HCT116 (cell line): ENCODE data around the gene ASCL5. TPM values are rescaled to one million over a fixed set of nuclear protein-coding genes. Genes with fewer than 3 reads are reported as not detected.

Source experiments
- ATAC-seq: fragments of 200-7000 bp; cut with Tn5 transposase; 2 replicates; pipeline ENCODE4 v1.9.1; 2020; ENCODE audit warnings: mild to moderate bottlenecking, moderate library complexity
- BruUV-seq: library from RNA; stranded (reverse); fragments of 400-500 nt; replicated peaks from 2 replicates; lab custom pipeline; 2021; lab: Mats Ljungman, UMichigan
- CTCF ChIA-PET: fragments of 300-600 bp; sonication (Branson Sonifier 250); formaldehyde crosslinking; loops from one replicate; lab custom pipeline; 2021; ENCODE audit warnings: antibody characterized with exemption; lab: Charles Lee
- POLR2A ChIA-PET: fragments of 300-600, 350-600 bp; sonication (Branson Sonifier 250); formaldehyde crosslinking; loops from one replicate; lab custom pipeline; 2021; ENCODE audit warnings: antibody characterized with exemption; lab: Charles Lee
- RAD21 ChIA-PET, 2 experiments: fragments of 300-600 bp; sonication (Branson Sonifier 250); formaldehyde crosslinking; loops; one replicate each; lab custom pipeline; 2023; ENCODE audit warnings: low total read pairs in 2 of 2; ENCODE audit not compliant: uncharacterized antibody in 2 of 2, unreplicated experiment in 2 of 2, low non-redundant PET in 1 of 2; lab: Charles Lee
- DNase-seq: peaks from one replicate; pipeline ENCODE4 v3.0.0-alpha.2; 2010; ENCODE audit warnings: low read depth, low spot score
- H2AFZ ChIP-seq: fragments of 200-600 bp; shearing (Covaris generic), sonication (generic); 2 replicates; pipeline ENCODE4 v1.6.1; 2017; ENCODE audit warnings: low read depth, mixed run types, mixed read lengths, antibody characterized with exemption, low read length; ENCODE audit not compliant: poor library complexity, severe bottlenecking
- H3K27ac ChIP-seq: 2 replicates; pipeline ENCODE4 v1.5.1; 2012; ENCODE audit warnings: low read depth, low read length
- H3K27me3 ChIP-seq: fragments of 200-600 bp; sonication (generic); 2 replicates; pipeline ENCODE4 v1.6.1; 2016; ENCODE audit warnings: mixed run types, low read length, mixed read lengths; ENCODE audit not compliant: insufficient read depth
- H3K36me3 ChIP-seq, 2 experiments: fragments of 200-500 bp in 1 of 2; fragments of 200-600 bp in 1 of 2; sonication (Bioruptor generic) in 1 of 2; sonication (generic) in 1 of 2; 2 replicates each; pipeline versions ENCODE4 v1.5.1 to v1.6.1; 2014 to 2016; ENCODE audit warnings: low read length in 2 of 2, inconsistent platforms in 1 of 2, mixed read lengths in 1 of 2, mixed run types in 1 of 2; ENCODE audit not compliant: insufficient read depth in 2 of 2, control insufficient read depth in 1 of 2
- H3K4me1 ChIP-seq, 2 experiments: fragments of 200-600 bp in 1 of 2; sonication (generic) in 1 of 2; 2 replicates each; pipeline versions ENCODE4 v1.5.1 to v1.6.1; 2012 to 2017; ENCODE audit warnings: low read length in 2 of 2, inconsistent platforms in 1 of 2, mild to moderate bottlenecking in 1 of 2, mixed read lengths in 1 of 2, mixed run types in 1 of 2, moderate library complexity in 1 of 2; ENCODE audit not compliant: insufficient read depth in 2 of 2, control insufficient read depth in 1 of 2
- H3K4me2 ChIP-seq: fragments of 200-600 bp; sonication (generic); 2 replicates; pipeline ENCODE4 v1.6.1; 2017; ENCODE audit warnings: mixed run types, low read length, mixed read lengths
- H3K4me3 ChIP-seq, 2 experiments: fragments of 200-600 bp in 1 of 2; sonication (generic) in 1 of 2; replicated peaks in 1 of 2; 2 replicates each; pipeline ENCODE4 v1.5.1; 2011 to 2016; ENCODE audit warnings: low read length in 2 of 2, control low read depth in 1 of 2, low read depth in 1 of 2, mild to moderate bottlenecking in 1 of 2, mixed read lengths in 1 of 2, mixed run types in 1 of 2
- H3K79me2 ChIP-seq: fragments of 200-600 bp; sonication (generic); 2 replicates; pipeline ENCODE4 v1.6.1; 2017; ENCODE audit warnings: mild to moderate bottlenecking, mixed run types, low read length, moderate library complexity, mixed read lengths; ENCODE audit not compliant: insufficient read depth
- H3K9ac ChIP-seq: fragments of 200-600 bp; sonication (generic); 2 replicates; pipeline ENCODE4 v1.6.1; 2016; ENCODE audit warnings: low read length, mixed read lengths
- H3K9me2 ChIP-seq: fragments of 200-600 bp; sonication (generic), shearing (Covaris generic); 2 replicates; pipeline ENCODE4 v1.6.1; 2017; ENCODE audit warnings: mixed run types, mild to moderate bottlenecking, moderate library complexity; ENCODE audit not compliant: insufficient read depth
- H3K9me3 ChIP-seq, 2 experiments: fragments of 200-500 bp in 1 of 2; fragments of 200-600 bp in 1 of 2; sonication (Bioruptor generic) in 1 of 2; sonication (generic) in 1 of 2; 2 replicates each; pipeline ENCODE4 v1.6.1; 2014 to 2017; ENCODE audit warnings: low read length in 2 of 2, mixed read lengths in 2 of 2, inconsistent platforms in 1 of 2, low read depth in 1 of 2, mild to moderate bottlenecking in 1 of 2, mixed run types in 1 of 2, moderate library complexity in 1 of 2; ENCODE audit not compliant: control insufficient read depth in 1 of 2, insufficient read depth in 1 of 2
- H4K20me1 ChIP-seq: fragments of 200-600 bp; sonication (generic), shearing (Covaris generic); 2 replicates; pipeline ENCODE4 v1.6.1; 2017; ENCODE audit warnings: mixed run types, mild to moderate bottlenecking, moderate library complexity; ENCODE audit not compliant: insufficient read depth
- CEBPB ChIP-seq: IDR thresholded peaks from 2 replicates; pipeline ENCODE4 v1.6.1; 2012; ENCODE audit warnings: low read depth
- EGR1 ChIP-seq: IDR thresholded peaks from 2 replicates; pipeline ENCODE4 v1.6.1; 2012; ENCODE audit warnings: low read depth
- ELF1 ChIP-seq: IDR thresholded peaks from 2 replicates; pipeline ENCODE4 v1.6.1; 2012; ENCODE audit warnings: low read depth, borderline replicate concordance
- EZH2 ChIP-seq: fragments of 200-600 bp; sonication (generic); IDR thresholded peaks from 2 replicates; pipeline ENCODE4 v1.6.1; 2017; ENCODE audit warnings: antibody characterized with exemption, mixed run types
- EZH2phosphoT487 ChIP-seq: fragments of 200-600 bp; IDR thresholded peaks from 2 replicates; pipeline ENCODE4 v1.6.1; 2018; ENCODE audit warnings: antibody characterized with exemption, borderline replicate concordance
- JUND ChIP-seq: IDR thresholded peaks from 2 replicates; pipeline ENCODE4 v1.6.1; 2012
- POLR2AphosphoS5 ChIP-seq: IDR thresholded peaks from 2 replicates; pipeline ENCODE4 v1.6.1; 2011; ENCODE audit warnings: mild to moderate bottlenecking, low read depth, low read length, moderate library complexity
- SIN3A ChIP-seq: IDR thresholded peaks from 2 replicates; pipeline ENCODE4 v1.6.1; 2012; ENCODE audit warnings: low read depth
- SP1 ChIP-seq: IDR thresholded peaks from 2 replicates; pipeline ENCODE4 v1.6.1; 2012; ENCODE audit warnings: low read depth
- SRF ChIP-seq: IDR thresholded peaks from 2 replicates; pipeline ENCODE4 v1.6.1; 2012; ENCODE audit warnings: low read depth
- TCF7L2 ChIP-seq: IDR thresholded peaks from 2 replicates; pipeline ENCODE4 v1.7.0; 2011; ENCODE audit warnings: borderline replicate concordance, inconsistent platforms; ENCODE audit not compliant: insufficient read depth, insufficient read length; ENCODE audit errors: extremely low read depth
- YY1 ChIP-seq: IDR thresholded peaks from 2 replicates; pipeline ENCODE4 v1.6.1; 2011; ENCODE audit warnings: low read length, low read depth, moderate library complexity, mild to moderate bottlenecking; ENCODE audit not compliant: insufficient replicate concordance; ENCODE audit errors: extremely low read depth
- ZNF274 ChIP-seq: fragments of 200-500 bp; sonication (Bioruptor generic); IDR thresholded peaks from 2 replicates; pipeline ENCODE4 v1.6.1; 2014; ENCODE audit warnings: mild to moderate bottlenecking, low read depth, low read length, inconsistent platforms
- intact Hi-C: fragments of 100-400 bp; cut with micrococcal nuclease; formaldehyde crosslinking; loops from 2 replicates; pipeline ENCODE4 v1.10.0; 2022
- total RNA-seq: library from RNA; stranded (reverse); gene quantifications from one replicate; pipeline ENCODE4 v1.2.1, GENCODE V29; 2021; ENCODE audit not compliant: unreplicated experiment
- TF ChIP-seq, protein P1 (sequence below): IDR thresholded peaks from 2 replicates; pipeline ENCODE4 v1.6.1; 2012
- TF ChIP-seq, protein P2 (sequence below): IDR thresholded peaks from 2 replicates; pipeline ENCODE4 v1.6.1; 2012
- TF ChIP-seq, protein P3 (sequence below): IDR thresholded peaks from 2 replicates; pipeline ENCODE4 v1.6.1; 2012; ENCODE audit warnings: low read depth
- TF ChIP-seq, protein P4 (sequence below), 3 experiments: fragments of 200-600 bp in 1 of 3; sonication (generic) in 1 of 3; IDR thresholded peaks in 2 of 3; conservative IDR thresholded peaks in 1 of 3; 2 replicates each; pipeline ENCODE4 v1.5.1; 2012 to 2017; ENCODE audit warnings: low read depth in 2 of 3, low read length in 2 of 3, antibody characterized with exemption in 1 of 3, borderline replicate concordance in 1 of 3, control low read depth in 1 of 3, mild to moderate bottlenecking in 1 of 3, mixed read lengths in 1 of 3, mixed run types in 1 of 3, moderate library complexity in 1 of 3; ENCODE audit not compliant: insufficient read depth in 1 of 3
- TF ChIP-seq, protein P5 (sequence below): IDR thresholded peaks from 2 replicates; pipeline ENCODE4 v1.6.1; 2011; ENCODE audit warnings: mild to moderate bottlenecking, low read length, moderate library complexity; ENCODE audit not compliant: insufficient replicate concordance; ENCODE audit errors: extremely low read depth

Gene ASCL5
- total RNA-seq, 1 experiment from 2014 or later, result 0.15 TPM

DNA sequence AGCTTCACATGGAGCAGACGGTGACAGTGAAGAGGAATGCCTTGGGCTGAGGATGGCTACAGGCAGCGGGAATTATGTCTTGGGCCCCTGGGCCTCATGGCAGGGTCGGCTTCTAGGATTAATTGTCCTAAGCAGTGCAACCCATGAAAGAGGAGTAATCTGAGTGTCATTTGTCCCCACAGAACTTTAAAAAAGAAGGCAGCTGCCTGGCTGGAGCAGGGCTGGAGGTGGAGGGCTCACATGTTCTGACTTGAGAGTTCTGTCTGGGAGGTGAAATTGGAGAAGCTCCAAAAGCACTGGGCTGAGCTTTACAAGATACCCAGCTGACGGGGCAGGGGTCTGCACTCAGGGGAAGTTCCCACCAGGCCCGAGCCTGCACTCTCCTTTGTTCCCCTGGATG is 37.4 kb downstream of the ASCL5 start:
- no peaks in the 10 kb centered on the region for H4K20me1 ChIP-seq
- no peaks in the 10 kb centered on the region for H3K36me3 ChIP-seq
- ChIA-PET POLR2A (no interaction called here), CTCF (no interaction called here), RAD21 (no interaction called here)
- no peak overlapping the region for H2AFZ ChIP-seq
- no peaks in the 10 kb centered on the region; a peak in 1 of 4 replicates for H3K4me1 ChIP-seq
- no peaks in the 10 kb centered on the region for H3K9me3 ChIP-seq
- no peak overlapping the region for H3K4me2 ChIP-seq
- no TSS peak for BruUV-seq
- H3K4me3 ChIP-seq, result no peak overlapping the region
- no peaks in the 10 kb centered on the region for H3K79me2 ChIP-seq
- H3K9ac ChIP-seq, result no peak overlapping the region
- no peaks in the 10 kb centered on the region for H3K27me3 ChIP-seq
- TF ChIP-seq JUND (no peak), EZH2phosphoT487 (no peak), YY1 (no peak), ZNF274 (no peak), EGR1 (no peak), CEBPB (no peak), SIN3A (no peak), ELF1 (no peak), EZH2 (no peak), POLR2AphosphoS5 (no peak), SRF (no peak), SP1 (no peak), TCF7L2 (no peak)
- TF ChIP-seq, protein P1, sequence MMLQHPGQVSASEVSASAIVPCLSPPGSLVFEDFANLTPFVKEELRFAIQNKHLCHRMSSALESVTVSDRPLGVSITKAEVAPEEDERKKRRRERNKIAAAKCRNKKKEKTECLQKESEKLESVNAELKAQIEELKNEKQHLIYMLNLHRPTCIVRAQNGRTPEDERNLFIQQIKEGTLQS, result no peak
- TF ChIP-seq, protein P2, sequence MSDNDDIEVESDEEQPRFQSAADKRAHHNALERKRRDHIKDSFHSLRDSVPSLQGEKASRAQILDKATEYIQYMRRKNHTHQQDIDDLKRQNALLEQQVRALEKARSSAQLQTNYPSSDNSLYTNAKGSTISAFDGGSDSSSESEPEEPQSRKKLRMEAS, result no peak
- TF ChIP-seq, protein P3, sequence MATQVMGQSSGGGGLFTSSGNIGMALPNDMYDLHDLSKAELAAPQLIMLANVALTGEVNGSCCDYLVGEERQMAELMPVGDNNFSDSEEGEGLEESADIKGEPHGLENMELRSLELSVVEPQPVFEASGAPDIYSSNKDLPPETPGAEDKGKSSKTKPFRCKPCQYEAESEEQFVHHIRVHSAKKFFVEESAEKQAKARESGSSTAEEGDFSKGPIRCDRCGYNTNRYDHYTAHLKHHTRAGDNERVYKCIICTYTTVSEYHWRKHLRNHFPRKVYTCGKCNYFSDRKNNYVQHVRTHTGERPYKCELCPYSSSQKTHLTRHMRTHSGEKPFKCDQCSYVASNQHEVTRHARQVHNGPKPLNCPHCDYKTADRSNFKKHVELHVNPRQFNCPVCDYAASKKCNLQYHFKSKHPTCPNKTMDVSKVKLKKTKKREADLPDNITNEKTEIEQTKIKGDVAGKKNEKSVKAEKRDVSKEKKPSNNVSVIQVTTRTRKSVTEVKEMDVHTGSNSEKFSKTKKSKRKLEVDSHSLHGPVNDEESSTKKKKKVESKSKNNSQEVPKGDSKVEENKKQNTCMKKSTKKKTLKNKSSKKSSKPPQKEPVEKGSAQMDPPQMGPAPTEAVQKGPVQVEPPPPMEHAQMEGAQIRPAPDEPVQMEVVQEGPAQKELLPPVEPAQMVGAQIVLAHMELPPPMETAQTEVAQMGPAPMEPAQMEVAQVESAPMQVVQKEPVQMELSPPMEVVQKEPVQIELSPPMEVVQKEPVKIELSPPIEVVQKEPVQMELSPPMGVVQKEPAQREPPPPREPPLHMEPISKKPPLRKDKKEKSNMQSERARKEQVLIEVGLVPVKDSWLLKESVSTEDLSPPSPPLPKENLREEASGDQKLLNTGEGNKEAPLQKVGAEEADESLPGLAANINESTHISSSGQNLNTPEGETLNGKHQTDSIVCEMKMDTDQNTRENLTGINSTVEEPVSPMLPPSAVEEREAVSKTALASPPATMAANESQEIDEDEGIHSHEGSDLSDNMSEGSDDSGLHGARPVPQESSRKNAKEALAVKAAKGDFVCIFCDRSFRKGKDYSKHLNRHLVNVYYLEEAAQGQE, result no peak
- TF ChIP-seq, protein P4, sequence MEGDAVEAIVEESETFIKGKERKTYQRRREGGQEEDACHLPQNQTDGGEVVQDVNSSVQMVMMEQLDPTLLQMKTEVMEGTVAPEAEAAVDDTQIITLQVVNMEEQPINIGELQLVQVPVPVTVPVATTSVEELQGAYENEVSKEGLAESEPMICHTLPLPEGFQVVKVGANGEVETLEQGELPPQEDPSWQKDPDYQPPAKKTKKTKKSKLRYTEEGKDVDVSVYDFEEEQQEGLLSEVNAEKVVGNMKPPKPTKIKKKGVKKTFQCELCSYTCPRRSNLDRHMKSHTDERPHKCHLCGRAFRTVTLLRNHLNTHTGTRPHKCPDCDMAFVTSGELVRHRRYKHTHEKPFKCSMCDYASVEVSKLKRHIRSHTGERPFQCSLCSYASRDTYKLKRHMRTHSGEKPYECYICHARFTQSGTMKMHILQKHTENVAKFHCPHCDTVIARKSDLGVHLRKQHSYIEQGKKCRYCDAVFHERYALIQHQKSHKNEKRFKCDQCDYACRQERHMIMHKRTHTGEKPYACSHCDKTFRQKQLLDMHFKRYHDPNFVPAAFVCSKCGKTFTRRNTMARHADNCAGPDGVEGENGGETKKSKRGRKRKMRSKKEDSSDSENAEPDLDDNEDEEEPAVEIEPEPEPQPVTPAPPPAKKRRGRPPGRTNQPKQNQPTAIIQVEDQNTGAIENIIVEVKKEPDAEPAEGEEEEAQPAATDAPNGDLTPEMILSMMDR (IDR thresholded peaks at IDR 0.05 in 2 of 3, conservative IDR thresholded peaks at IDR 0.05 in 1 of 3; ENCODE audit: borderline replicate concordance in 1 of 3, insufficient read depth in 1 of 3, low read depth in 2 of 3, low read length in 2 of 3), result no peak
- TF ChIP-seq, protein P5, sequence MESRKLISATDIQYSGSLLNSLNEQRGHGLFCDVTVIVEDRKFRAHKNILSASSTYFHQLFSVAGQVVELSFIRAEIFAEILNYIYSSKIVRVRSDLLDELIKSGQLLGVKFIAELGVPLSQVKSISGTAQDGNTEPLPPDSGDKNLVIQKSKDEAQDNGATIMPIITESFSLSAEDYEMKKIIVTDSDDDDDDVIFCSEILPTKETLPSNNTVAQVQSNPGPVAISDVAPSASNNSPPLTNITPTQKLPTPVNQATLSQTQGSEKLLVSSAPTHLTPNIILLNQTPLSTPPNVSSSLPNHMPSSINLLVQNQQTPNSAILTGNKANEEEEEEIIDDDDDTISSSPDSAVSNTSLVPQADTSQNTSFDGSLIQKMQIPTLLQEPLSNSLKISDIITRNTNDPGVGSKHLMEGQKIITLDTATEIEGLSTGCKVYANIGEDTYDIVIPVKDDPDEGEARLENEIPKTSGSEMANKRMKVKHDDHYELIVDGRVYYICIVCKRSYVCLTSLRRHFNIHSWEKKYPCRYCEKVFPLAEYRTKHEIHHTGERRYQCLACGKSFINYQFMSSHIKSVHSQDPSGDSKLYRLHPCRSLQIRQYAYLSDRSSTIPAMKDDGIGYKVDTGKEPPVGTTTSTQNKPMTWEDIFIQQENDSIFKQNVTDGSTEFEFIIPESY, result no peak
- ATAC-seq, result no peak
- H3K27ac ChIP-seq, result no peak overlapping the region
- intact Hi-C loops, result loop anchor here (5.0 kb wide), 1 partner anchor 138 kb away; no protein-coding TSS in a partner anchor
- no peak for DNase-seq
- no peaks in the 10 kb centered on the region for H3K9me2 ChIP-seq
